Thymus (tissue), 11 donors: ENCODE results near the gene HOXB3. TPM values are rescaled to one million over a fixed set of nuclear protein-coding genes. Genes with fewer than 3 reads are reported as not detected.

ENCODE experiments used
- DNase-seq, 9 donors: peaks; one replicate each; pipeline ENCODE4 v3.0.0-alpha.2; 2013; ENCODE audit warnings: low spot score in 9 of 9, low read depth in 6 of 9, missing footprints in 1 of 9
- H3K27ac ChIP-seq, 2 donors: one replicate each; pipeline ENCODE4 v1.5.1; 2013; ENCODE audit warnings: control low read depth in 1 of 2, low read depth in 1 of 2, low read length in 1 of 2, mild to moderate bottlenecking in 1 of 2, moderate library complexity in 1 of 2
- H3K27me3 ChIP-seq, 2 donors: one replicate each; pipeline ENCODE4 v1.5.1; 2013; ENCODE audit warnings: low read length in 1 of 2; ENCODE audit not compliant: control insufficient read depth in 2 of 2, insufficient read depth in 1 of 2
- H3K36me3 ChIP-seq, 2 donors: one replicate each; pipeline ENCODE4 v1.5.1; 2013; ENCODE audit warnings: low read length in 1 of 2, mild to moderate bottlenecking in 1 of 2, moderate library complexity in 1 of 2; ENCODE audit not compliant: control insufficient read depth in 2 of 2, insufficient read depth in 2 of 2
- H3K4me1 ChIP-seq, 2 donors: one replicate each; pipeline ENCODE4 v1.5.1; 2013; ENCODE audit warnings: low read length in 2 of 2; ENCODE audit not compliant: control insufficient read depth in 2 of 2, insufficient read depth in 2 of 2
- H3K4me3 ChIP-seq, 2 donors: one replicate each; pipeline ENCODE4 v1.5.1; 2013; ENCODE audit warnings: low read length in 2 of 2, control low read depth in 1 of 2, mild to moderate bottlenecking in 1 of 2
- H3K9me3 ChIP-seq, 2 donors: one replicate each; pipeline ENCODE4 v1.5.1; 2013; ENCODE audit warnings: low read length in 1 of 2, mild to moderate bottlenecking in 1 of 2; ENCODE audit not compliant: control insufficient read depth in 2 of 2, insufficient read depth in 1 of 2
- WGBS: extraction: QIAGEN DNeasy Blood & Tissue Kit; methylation state at CpG from one replicate; pipeline ENCODE4 v1.1.7; 2013; 5-methylcytosine and 5-hydroxymethylcytosine counted together
- polyA plus RNA-seq: library from polyadenylated mRNA; stranded (reverse); fragments of 200-250 nt; gene quantifications from one replicate; pipeline ENCODE4 v1.2.3, GENCODE V29; 2013
- total RNA-seq: library from RNA; stranded (reverse); fragments of 120-200 nt; gene quantifications from one replicate; pipeline ENCODE4 v1.2.4, GENCODE V29; 2013
- donor health status: healthy.

HOXB3 gene
- total and polyA plus RNA-seq, 2 donors, result 1.5 to 3.3 TPM

DNA sequence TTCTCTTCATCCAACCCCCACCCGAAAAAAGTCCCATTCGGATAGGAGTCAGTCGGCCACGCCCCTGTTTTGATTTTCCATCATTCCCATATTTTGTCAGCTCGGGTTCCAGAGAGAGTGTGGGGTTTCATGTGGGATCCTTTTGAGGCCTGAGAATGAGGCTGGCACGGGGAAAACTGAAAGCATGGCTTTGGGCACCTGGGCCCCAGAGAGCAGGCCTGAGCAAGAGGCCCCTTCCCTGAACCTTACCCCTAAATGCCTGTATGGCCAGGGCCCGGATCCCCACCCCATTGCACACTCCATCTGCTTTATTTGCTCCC lies 7.3 kb downstream of the HOXB3 start:
- WGBS, result 33% methylated on average over 7 of the region's 7 CpGs
- peaks cover 18 to 31% of the 10 kb centered on the region in 2 donors for H3K4me1 ChIP-seq
- H3K27ac ChIP-seq, result no peak overlapping the region
- H3K9me3 ChIP-seq, result peaks cover 0 to 13% of the 10 kb centered on the region in 2 donors
- H3K27me3 ChIP-seq, result peaks cover 91 to 97% of the 10 kb centered on the region in 2 donors
- DNase-seq, result no peak
- H3K4me3 ChIP-seq, result no peak overlapping the region
- H3K36me3 ChIP-seq, result no peaks in the 10 kb centered on the region

DNA sequence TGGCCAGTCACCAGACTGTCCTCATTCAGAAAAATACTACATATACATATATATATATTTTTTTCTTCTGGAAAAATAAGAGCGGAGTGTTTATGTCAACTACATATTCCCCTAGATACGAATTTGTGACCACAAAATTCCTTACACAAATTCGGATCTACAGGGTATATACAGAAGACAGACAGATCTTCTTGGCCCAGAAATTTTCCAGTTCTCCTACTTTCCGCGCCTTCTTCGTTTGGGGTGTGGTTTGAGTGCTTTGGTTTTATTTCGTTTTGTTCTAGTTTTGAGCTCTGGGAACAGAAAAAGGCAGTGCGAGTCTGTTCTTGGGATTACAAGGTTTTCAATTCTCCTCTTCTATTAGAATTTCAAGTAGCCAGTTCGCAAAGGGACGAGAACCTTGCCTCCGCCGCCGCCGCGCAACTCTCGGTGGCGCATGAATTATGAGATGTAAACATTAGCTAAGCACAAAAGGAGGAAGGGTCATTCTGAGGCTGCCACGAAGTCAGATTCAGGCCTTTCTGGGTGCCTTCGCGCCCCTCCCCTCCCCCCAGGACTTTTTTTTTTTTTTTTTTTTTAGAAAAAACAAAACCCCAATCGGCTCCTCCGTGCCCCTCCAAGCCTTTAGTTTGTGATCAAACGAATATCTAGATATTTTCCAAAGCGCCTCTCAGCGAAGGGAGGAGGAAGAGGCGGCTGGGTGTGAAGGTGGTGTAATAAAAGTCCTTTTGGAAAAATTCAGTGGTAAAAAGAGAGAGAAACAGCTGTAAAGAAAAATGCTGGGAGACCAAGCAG lies 10.1 kb downstream of the HOXB3 start:
- peaks cover 84 to 96% of the 10 kb centered on the region in 2 donors for H3K27me3 ChIP-seq
- peaks cover 20 to 27% of the 10 kb centered on the region in 2 donors for H3K4me1 ChIP-seq
- no peaks in the 10 kb centered on the region for H3K36me3 ChIP-seq
- peak in 1 of 9 donors; percentile 46 for DNase-seq
- H3K9me3 ChIP-seq, result peaks cover 0 to 7% of the 10 kb centered on the region in 2 donors
- no peak overlapping the region for H3K27ac ChIP-seq
- WGBS, result 37% methylated on average over 26 of the region's 26 CpGs
- no peak overlapping the region for H3K4me3 ChIP-seq

DNA sequence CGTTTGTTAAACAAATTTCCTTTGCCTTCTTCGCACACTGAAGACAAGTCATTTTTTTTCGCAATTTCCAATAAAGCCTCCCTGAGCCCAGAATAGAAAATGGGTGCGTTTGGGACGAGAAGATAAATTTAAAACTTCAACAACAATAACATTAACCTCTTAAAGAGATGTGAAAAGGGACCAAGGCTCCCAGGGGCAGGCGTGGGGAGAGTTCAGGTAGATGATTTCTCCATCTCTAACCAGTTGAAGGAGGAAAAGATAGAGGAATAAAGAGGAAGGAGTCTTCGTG lies 10.6 kb downstream of the HOXB3 start:
- 44% methylated on average over 7 of the region's 7 CpGs for WGBS
- Histone ChIP-seq H3K4me3 (peak overlapping the region in 1 of 2 donors; percentile 86), H3K36me3 (no peaks in the 10 kb centered on the region), H3K4me1 (peaks cover 19 to 25% of the 10 kb centered on the region in 2 donors), H3K9me3 (peaks cover 0 to 6% of the 10 kb centered on the region in 2 donors), H3K27ac (no peak overlapping the region), H3K27me3 (peaks cover 79 to 93% of the 10 kb centered on the region in 2 donors)
- DNase-seq, result peak in 1 of 9 donors; percentile 47

DNA sequence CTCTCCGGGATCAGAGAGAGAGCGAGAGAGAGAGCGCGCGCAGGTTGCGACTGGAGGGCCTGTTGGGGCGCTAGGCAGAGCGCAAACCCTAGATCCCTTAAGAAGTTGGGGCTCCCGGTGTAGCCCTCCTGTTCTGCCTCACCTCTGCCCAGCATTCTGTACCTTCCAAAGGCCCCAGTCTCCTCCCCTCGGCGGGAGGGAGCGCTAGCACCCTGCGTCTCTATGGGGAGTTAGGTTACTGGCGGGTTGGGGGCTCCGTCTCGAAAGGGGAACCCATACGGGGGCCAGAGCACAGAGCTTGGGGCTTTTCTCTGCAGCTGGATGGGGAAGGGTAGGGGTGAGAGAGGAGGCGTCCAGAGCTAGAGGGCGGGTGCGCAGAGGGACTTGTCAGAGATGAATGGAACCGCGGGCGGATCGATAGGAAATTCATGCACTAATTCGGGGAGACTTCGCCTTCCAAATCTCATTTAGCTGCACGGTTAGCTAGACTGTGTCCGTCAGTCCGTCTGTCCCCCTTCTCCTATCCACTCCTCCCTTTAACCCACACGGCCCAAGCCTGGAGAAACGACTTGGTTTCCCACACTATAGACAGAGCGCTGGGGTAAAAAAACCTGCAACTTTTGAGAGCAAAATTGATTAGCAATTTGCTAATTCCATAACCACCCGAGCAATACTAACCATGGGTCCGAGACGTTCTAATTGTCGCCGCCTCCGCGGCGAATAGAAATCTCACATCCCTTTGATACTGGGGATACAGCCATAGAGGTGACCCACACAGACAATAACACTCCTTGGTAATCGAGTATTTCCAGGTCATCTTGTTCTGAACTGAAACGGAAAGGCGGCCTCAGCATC lies 11.2 kb downstream of the HOXB3 start:
- H3K9me3 ChIP-seq, result peaks cover 0 to 6% of the 10 kb centered on the region in 2 donors
- H3K4me1 ChIP-seq, result peaks cover 19 to 27% of the 10 kb centered on the region in 2 donors
- peak overlapping the region in 1 of 2 donors; percentile 18 for H3K27ac ChIP-seq
- WGBS, result 11% methylated on average over 43 of the region's 43 CpGs
- H3K36me3 ChIP-seq, result no peaks in the 10 kb centered on the region
- peak overlapping the region; percentile 73 to 86 for H3K4me3 ChIP-seq
- peaks cover 74 to 93% of the 10 kb centered on the region in 2 donors for H3K27me3 ChIP-seq
- peak in 3 of 9 donors; percentile 33 to 65 (median 50) for DNase-seq

DNA sequence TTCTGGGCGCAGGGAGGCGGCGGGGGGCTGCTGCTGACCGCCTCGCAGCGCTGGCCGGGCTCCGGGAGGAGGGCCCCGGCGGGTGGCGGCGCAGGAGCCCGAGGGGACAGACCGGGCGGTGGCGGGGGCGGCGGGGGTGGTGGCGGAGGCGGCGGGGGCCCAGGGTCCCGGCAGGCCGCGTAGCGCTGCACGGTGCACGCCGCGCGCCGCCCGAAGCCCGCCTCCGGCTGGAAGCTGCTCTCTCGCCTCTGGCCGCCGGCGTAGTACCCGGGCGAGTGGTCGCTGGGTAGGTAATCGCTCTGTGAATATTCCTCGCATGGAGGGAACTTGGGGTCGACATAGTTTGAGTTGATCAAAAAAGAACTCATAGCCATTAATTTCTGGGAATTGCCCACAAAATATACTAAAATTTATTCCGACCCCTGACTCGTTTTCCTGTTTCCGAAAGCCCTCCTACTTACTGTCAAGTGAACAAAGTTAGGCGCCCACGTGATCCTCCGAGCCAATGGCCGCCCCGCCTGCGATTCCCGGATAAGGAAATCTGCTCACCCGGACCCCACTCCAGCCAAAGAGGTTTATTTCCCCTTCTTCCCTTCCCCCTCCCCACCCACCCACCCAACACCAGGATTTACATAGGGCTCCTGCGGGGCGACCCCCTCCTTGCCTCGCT lies 12.0 kb downstream of the HOXB3 start, which contains the start of gene HOXB4:
Gene HOXB4 (minus strand): TSS at position 405 of the 670 bp plus-strand sequence. CDS start 31 bp downstream, at position 374.
- WGBS, result under 1% methylated on average over 58 of the region's 58 CpGs
- Histone ChIP-seq H3K9me3 (peaks cover 0 to 6% of the 10 kb centered on the region in 2 donors), H3K4me3 (peak within 1 kb of the TSS; percentile 73 to 86), H3K27me3 (peaks cover 66 to 89% of the 10 kb centered on the region in 2 donors), H3K27ac (peak within 1 kb of the TSS in 1 of 2 donors; percentile 27), H3K4me1 (peaks cover 19 to 32% of the 10 kb centered on the region in 2 donors), H3K36me3 (no peaks in the 10 kb centered on the region)
- peak in 7 of 9 donors; percentile 55 to 87 (median 68) for DNase-seq

DNA sequence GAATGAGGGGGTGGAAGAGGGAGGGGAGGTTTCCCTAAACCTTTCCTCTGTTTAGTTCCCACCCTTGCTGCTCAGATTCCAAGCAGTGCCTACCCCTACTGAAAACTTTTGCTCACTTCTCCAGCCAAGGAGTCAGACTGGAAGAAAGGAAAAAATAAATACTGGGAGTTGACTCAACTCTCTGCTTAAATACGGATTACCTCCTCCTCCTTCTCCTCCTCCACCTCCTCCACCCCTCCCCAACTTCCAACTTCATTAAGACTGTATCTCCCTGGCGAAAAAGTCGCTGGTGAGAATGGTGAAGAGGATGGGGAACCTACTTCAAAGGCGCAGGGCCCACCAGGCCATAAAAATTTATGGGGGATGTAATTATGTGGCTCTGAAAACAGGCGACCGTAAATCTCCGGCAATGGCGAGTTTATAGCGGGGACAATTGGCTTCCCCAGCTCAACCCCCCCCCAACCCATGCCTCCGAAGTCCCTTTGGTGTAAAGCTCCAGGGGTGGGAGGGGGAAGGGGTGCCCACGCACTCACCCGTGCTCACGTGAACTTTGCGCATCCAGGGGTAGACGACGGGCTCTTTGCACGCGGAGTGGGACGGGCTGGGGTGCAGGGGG lies 12.6 kb downstream of the HOXB3 start:
- H3K4me1 ChIP-seq, result peaks cover 19 to 33% of the 10 kb centered on the region in 2 donors
- peaks cover 60 to 88% of the 10 kb centered on the region in 2 donors for H3K27me3 ChIP-seq
- no peaks in the 10 kb centered on the region for H3K36me3 ChIP-seq
- WGBS, result 4% methylated on average over 19 of the region's 19 CpGs
- peak overlapping the region in 1 of 2 donors; percentile 27 for H3K27ac ChIP-seq
- peak overlapping the region; percentile 45 to 86 for H3K4me3 ChIP-seq
- H3K9me3 ChIP-seq, result peaks cover 0 to 6% of the 10 kb centered on the region in 2 donors
- peak in 1 of 9 donors; percentile 38 for DNase-seq

DNA sequence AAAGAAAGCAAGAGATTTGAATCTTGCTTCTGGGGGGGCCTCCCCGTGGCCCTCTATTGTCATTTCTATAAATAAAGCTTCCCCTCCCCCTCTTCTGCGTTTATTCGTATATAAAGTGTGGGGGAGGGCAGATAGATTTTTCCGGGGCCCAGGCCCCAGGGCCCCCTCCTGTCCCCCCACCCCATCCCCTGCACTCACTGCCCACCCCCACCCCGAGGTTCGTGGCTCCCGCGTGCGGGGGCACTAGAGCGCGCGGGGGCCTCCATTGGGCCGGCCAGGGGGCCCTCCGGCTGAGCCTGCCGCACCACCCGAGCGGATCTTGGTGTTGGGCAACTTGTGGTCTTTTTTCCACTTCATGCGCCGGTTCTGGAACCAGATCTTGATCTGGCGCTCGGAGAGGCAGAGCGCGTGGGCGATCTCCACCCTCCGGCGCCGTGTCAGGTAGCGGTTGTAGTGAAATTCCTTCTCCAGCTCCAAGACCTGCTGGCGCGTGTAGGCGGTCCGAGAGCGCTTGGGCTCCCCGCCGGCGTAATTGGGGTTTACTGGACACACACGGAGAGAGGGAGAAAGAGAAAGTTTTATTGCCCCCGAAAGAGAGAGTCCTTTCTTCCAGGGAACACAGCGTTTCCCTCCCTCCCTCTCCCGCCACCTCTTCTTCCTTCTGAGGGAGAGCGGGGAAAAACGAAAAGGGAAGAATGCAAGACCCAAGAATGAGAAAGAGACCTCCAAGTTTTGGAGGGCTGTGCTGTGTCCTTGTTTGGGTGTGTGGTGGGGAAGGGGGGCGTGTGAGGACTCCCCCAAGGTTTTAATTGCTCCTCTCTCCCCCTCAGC lies 13.3 kb downstream of the HOXB3 start:
- 37% methylated on average over 43 of the region's 43 CpGs for WGBS
- no peak for DNase-seq
- H3K27me3 ChIP-seq, result peaks cover 52 to 86% of the 10 kb centered on the region in 2 donors
- H3K4me3 ChIP-seq, result peak overlapping the region in 1 of 2 donors; percentile 45
- H3K4me1 ChIP-seq, result peaks cover 16 to 33% of the 10 kb centered on the region in 2 donors
- peaks cover 0 to 5% of the 10 kb centered on the region in 2 donors for H3K9me3 ChIP-seq
- H3K36me3 ChIP-seq, result no peaks in the 10 kb centered on the region
- no peak overlapping the region for H3K27ac ChIP-seq
